Keratinocyte (primary cell): ENCODE data around the gene BAZ1B. TPM values are rescaled to one million over a fixed set of nuclear protein-coding genes. Genes with fewer than 3 reads are reported as not detected.

ENCODE experiments used
- DNase-seq: peaks from one replicate; pipeline ENCODE4 v3.0.0-alpha.2; 2011; ENCODE audit warnings: low read depth, missing footprints, low spot score
- FAIRE-seq: peaks from 2 replicates; lab custom pipeline; 2011; peaks lifted over from hg19 to GRCh38; lab: Jason Lieb, UNC
- H2AFZ ChIP-seq: 2 replicates; pipeline ENCODE4 v1.6.0; 2012; ENCODE audit warnings: low read length, control low read depth, inconsistent platforms; ENCODE audit not compliant: control insufficient read depth
- H3K27ac ChIP-seq: 2 replicates; pipeline ENCODE4 v1.5.1; 2011; ENCODE audit warnings: low read length; ENCODE audit not compliant: control insufficient read depth, insufficient read depth
- H3K27me3 ChIP-seq: 3 replicates; pipeline ENCODE4 v1.6.0; 2011; ENCODE audit warnings: low read length; ENCODE audit not compliant: control insufficient read depth, insufficient read depth; ENCODE audit errors: extremely low read depth
- H3K36me3 ChIP-seq, 2 experiments: 2 replicates in 1 of 2; 3 replicates in 1 of 2; pipeline ENCODE4 v1.5.1; 2011; ENCODE audit warnings: low read length in 2 of 2, mild to moderate bottlenecking in 1 of 2; ENCODE audit not compliant: control insufficient read depth in 2 of 2, insufficient read depth in 2 of 2; ENCODE audit errors: extremely low read depth in 1 of 2
- H3K4me1 ChIP-seq: 3 replicates; pipeline ENCODE4 v1.5.1; 2011; ENCODE audit warnings: low read length; ENCODE audit not compliant: control insufficient read depth, insufficient read depth; ENCODE audit errors: extremely low read depth
- H3K4me2 ChIP-seq: 3 replicates; pipeline ENCODE4 v1.6.0; 2011; ENCODE audit warnings: low read depth, low read length; ENCODE audit not compliant: control insufficient read depth, insufficient read depth; ENCODE audit errors: extremely low read depth
- H3K4me3 ChIP-seq, 3 experiments: fragments of 200-600 bp in 1 of 3; sonication (generic) in 1 of 3; 2 replicates in 2 of 3; 3 replicates in 1 of 3; pipeline ENCODE4 v1.5.1; 2011 to 2016; ENCODE audit warnings: low read length in 3 of 3, mild to moderate bottlenecking in 3 of 3, control low read depth in 2 of 3, inconsistent platforms in 1 of 3, low read depth in 1 of 3, mixed read lengths in 1 of 3, mixed run types in 1 of 3, moderate library complexity in 1 of 3; ENCODE audit not compliant: control insufficient read depth in 2 of 3, insufficient read depth in 2 of 3; ENCODE audit errors: extremely low read depth in 1 of 3
- H3K79me2 ChIP-seq: 2 replicates; pipeline ENCODE4 v1.6.0; 2012; ENCODE audit warnings: low read length; ENCODE audit not compliant: control insufficient read depth, insufficient read depth
- H3K9ac ChIP-seq: 3 replicates; pipeline ENCODE4 v1.6.0; 2011; ENCODE audit warnings: low read length; ENCODE audit not compliant: control insufficient read depth, insufficient read depth; ENCODE audit errors: extremely low read depth
- H3K9me1 ChIP-seq: 3 replicates; pipeline ENCODE4 v1.6.0; 2011; ENCODE audit warnings: low read length; ENCODE audit not compliant: control insufficient read depth, insufficient read depth; ENCODE audit errors: extremely low read depth
- H3K9me3 ChIP-seq: 2 replicates; pipeline ENCODE4 v1.5.1; 2012; ENCODE audit warnings: low read depth, low read length; ENCODE audit not compliant: control insufficient read depth
- H4K20me1 ChIP-seq: 3 replicates; pipeline ENCODE4 v1.6.0; 2011; ENCODE audit warnings: low read length; ENCODE audit not compliant: control insufficient read depth, insufficient read depth; ENCODE audit errors: extremely low read depth
- EZH2 ChIP-seq: IDR thresholded peaks from one replicate; pipeline ENCODE4 v1.6.1; 2012; ENCODE audit warnings: inconsistent platforms, mild to moderate bottlenecking, low read length, moderate library complexity
- dilution Hi-C: fragments of 300-500 bp; cut with MboI; formaldehyde crosslinking; loops from one replicate; pipeline ENCODE4 v1.7.0; 2020; ENCODE audit warnings: low sequenced_read_pairs; ENCODE audit not compliant: extremely low pct_ligation_motif_present
- polyA plus RNA-seq, 5 experiments: library from polyadenylated mRNA; depleted of rRNA in 3 of 5; stranded (reverse) in 3 of 5; stranded (forward) in 1 of 5; unstranded in 1 of 5; fragments of >200 nt; gene quantifications; 1 replicate in 1 of 5; 2 replicates in 3 of 5; 3 replicates in 1 of 5; pipeline versions ENCODE4 v1.2.1 to v1.2.3, GENCODE V29; 2011 to 2012; ENCODE audit warnings: missing spikeins in 2 of 5, low read depth in 1 of 5, low replicate concordance in 1 of 5
- TF ChIP-seq, protein P1 (sequence below), 3 experiments: IDR thresholded peaks in 1 of 3; conservative IDR thresholded peaks in 1 of 3; optimal IDR thresholded peaks in 1 of 3; 2 replicates in 2 of 3; 3 replicates in 1 of 3; pipeline versions ENCODE3 to v1.5.1; 2011; ENCODE audit warnings: low read length in 3 of 3, mild to moderate bottlenecking in 3 of 3, moderate library complexity in 2 of 3, control low read depth in 1 of 3, inconsistent platforms in 1 of 3; ENCODE audit not compliant: insufficient read depth in 2 of 3; ENCODE audit errors: extremely low read depth in 1 of 3

Gene BAZ1B
- polyA plus RNA-seq, 1 donor (not counting 4 experiments of a cell fraction or from before 2014, with no cell fraction given), result 24.3 TPM

DNA sequence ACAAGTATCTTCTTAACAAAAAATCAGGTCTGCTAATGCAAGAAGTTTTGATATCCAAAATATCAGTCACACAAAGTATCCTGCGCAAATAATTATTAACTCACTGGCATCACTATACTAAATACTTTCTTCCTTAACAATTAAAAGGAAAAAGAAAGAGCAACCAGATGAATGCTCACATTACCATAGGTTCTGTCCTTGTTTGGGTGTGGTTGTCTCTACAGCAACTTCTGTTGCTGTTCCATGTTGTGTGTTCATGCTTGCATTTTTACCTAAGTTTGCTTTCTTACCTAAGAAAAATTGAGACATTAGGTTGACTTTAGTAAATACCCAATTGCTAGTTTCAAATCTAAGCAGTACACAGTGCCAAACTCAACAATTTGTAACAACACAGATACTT is 56.0 kb downstream of the BAZ1B start:
- Histone ChIP-seq H3K9ac (no peak overlapping the region), H3K4me3 (no peak overlapping the region), H3K27me3 (no peaks in the 10 kb centered on the region), H4K20me1 (no peaks in the 10 kb centered on the region), H3K79me2 (no peaks in the 10 kb centered on the region), H3K9me3 (no peaks in the 10 kb centered on the region), H3K36me3 (peaks cover 19 to 53% of the 10 kb centered on the region in 2 experiments), H3K4me1 (no peaks in the 10 kb centered on the region), H2AFZ (no peak overlapping the region), H3K27ac (no peak overlapping the region), H3K9me1 (no peaks in the 10 kb centered on the region), H3K4me2 (no peak overlapping the region)
- DNase-seq, result no peak
- no peak for TF ChIP-seq EZH2
- TF ChIP-seq, protein P1, sequence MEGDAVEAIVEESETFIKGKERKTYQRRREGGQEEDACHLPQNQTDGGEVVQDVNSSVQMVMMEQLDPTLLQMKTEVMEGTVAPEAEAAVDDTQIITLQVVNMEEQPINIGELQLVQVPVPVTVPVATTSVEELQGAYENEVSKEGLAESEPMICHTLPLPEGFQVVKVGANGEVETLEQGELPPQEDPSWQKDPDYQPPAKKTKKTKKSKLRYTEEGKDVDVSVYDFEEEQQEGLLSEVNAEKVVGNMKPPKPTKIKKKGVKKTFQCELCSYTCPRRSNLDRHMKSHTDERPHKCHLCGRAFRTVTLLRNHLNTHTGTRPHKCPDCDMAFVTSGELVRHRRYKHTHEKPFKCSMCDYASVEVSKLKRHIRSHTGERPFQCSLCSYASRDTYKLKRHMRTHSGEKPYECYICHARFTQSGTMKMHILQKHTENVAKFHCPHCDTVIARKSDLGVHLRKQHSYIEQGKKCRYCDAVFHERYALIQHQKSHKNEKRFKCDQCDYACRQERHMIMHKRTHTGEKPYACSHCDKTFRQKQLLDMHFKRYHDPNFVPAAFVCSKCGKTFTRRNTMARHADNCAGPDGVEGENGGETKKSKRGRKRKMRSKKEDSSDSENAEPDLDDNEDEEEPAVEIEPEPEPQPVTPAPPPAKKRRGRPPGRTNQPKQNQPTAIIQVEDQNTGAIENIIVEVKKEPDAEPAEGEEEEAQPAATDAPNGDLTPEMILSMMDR (optimal IDR thresholded peaks at IDR 0.05 in 1 of 3, IDR thresholded peaks at IDR 0.05 in 1 of 3, conservative IDR thresholded peaks at IDR 0.05 in 1 of 3; ENCODE audit: extremely low read depth in 1 of 3, insufficient read depth in 2 of 3, low read length in 3 of 3), result no peak
- no peak for FAIRE-seq
- dilution Hi-C loops, result no loop called here

DNA sequence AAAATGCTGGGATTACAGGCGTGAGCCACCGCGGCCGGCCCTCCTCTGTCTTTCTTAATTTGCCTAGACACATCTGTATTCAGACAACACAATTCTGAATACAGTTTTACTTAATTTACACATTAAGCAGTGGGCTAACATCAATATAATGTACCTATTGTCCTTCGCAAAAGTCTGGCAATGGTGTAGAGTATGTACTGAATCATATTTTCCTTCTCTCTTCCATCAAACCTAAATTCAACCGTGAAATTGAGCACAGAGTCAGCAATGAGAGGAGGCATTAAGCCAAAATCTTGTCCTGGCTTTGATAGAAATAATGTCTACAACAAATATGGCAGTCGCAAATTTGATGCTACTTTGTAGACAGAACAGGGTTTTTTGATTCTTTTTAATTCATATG is 58.1 kb downstream of the BAZ1B start:
- Histone ChIP-seq H3K4me3 (no peak overlapping the region), H3K9me1 (no peaks in the 10 kb centered on the region)
- DNase-seq, result no peak

More for the DNA sequence above, 58.1 kb downstream of the BAZ1B start:
- Histone ChIP-seq H3K4me1 (no peaks in the 10 kb centered on the region), H3K79me2 (no peaks in the 10 kb centered on the region), H2AFZ (no peak overlapping the region), H3K9ac (no peak overlapping the region), H3K4me2 (no peak overlapping the region), H3K9me3 (no peaks in the 10 kb centered on the region), H3K36me3 (peaks cover 18 to 40% of the 10 kb centered on the region in 2 experiments), H4K20me1 (no peaks in the 10 kb centered on the region), H3K27me3 (no peaks in the 10 kb centered on the region), H3K27ac (no peak overlapping the region)
- TF ChIP-seq, protein P1 (optimal IDR thresholded peaks at IDR 0.05 in 1 of 3, IDR thresholded peaks at IDR 0.05 in 1 of 3, conservative IDR thresholded peaks at IDR 0.05 in 1 of 3; ENCODE audit: extremely low read depth in 1 of 3, insufficient read depth in 2 of 3, low read length in 3 of 3), result no peak
- no peak for TF ChIP-seq EZH2
- dilution Hi-C loops, result no loop called here
- FAIRE-seq, result no peak
